Gastroesophageal sphincter (tissue), 3 donors: ENCODE results near the gene RNASE9.

ENCODE experiments used
- EP300 ChIP-seq: sonication (generic); formaldehyde crosslinking; IDR thresholded peaks from one replicate; pipeline ENCODE4 v1.6.1; 2017; ENCODE audit warnings: antibody characterized with exemption, mild to moderate bottlenecking
- POLR2A ChIP-seq, 2 donors: fragments of 450-650 bp; IDR thresholded peaks; one replicate each; pipeline ENCODE4 v1.6.1; 2017; ENCODE audit warnings: antibody characterized with exemption in 2 of 2, mild to moderate bottlenecking in 2 of 2, moderate library complexity in 1 of 2
- POLR2AphosphoS5 ChIP-seq: sonication (generic); formaldehyde crosslinking; IDR thresholded peaks from one replicate; pipeline ENCODE4 v1.6.1; 2017; ENCODE audit warnings: antibody characterized with exemption
- TF ChIP-seq, protein P1 (sequence below), 4 experiments: fragments of 200-600 bp in 2 of 4; fragments of 450-650 bp in 2 of 4; sonication (generic) in 1 of 4; IDR thresholded peaks; one replicate each; pipeline ENCODE4 v1.5.1; 2017 to 2019; ENCODE audit warnings: antibody characterized with exemption in 4 of 4, mild to moderate bottlenecking in 2 of 4, moderate library complexity in 2 of 4

DNA sequence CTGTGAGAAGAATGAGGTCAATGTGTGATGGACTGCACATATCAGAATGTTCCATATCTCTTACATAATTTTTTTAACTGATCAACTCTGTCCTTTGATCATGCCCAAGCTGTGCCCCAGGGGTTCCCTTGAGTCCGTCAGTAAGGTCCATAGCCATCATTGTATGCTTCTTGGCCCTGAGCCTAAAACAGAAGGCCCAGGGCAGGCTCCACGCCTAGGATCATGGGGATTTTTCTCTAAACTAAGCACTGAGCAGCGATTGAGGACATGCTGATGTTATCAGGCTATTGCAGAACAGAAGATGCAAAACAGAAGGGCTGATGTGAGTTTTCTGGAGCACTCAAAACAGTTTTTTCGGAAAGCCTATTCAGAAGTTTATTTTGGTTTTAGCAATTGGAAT is 20.9 kb downstream of the RNASE9 start:
- TF ChIP-seq, protein P1, sequence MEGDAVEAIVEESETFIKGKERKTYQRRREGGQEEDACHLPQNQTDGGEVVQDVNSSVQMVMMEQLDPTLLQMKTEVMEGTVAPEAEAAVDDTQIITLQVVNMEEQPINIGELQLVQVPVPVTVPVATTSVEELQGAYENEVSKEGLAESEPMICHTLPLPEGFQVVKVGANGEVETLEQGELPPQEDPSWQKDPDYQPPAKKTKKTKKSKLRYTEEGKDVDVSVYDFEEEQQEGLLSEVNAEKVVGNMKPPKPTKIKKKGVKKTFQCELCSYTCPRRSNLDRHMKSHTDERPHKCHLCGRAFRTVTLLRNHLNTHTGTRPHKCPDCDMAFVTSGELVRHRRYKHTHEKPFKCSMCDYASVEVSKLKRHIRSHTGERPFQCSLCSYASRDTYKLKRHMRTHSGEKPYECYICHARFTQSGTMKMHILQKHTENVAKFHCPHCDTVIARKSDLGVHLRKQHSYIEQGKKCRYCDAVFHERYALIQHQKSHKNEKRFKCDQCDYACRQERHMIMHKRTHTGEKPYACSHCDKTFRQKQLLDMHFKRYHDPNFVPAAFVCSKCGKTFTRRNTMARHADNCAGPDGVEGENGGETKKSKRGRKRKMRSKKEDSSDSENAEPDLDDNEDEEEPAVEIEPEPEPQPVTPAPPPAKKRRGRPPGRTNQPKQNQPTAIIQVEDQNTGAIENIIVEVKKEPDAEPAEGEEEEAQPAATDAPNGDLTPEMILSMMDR (IDR thresholded peaks at IDR 0.05), result no peak
- TF ChIP-seq POLR2A (IDR thresholded peaks at IDR 0.05) (no peak), POLR2AphosphoS5 (no peak), EP300 (no peak)
